NCI-H1048 (cell line): ENCODE measurements around the gene PCYT2.

Experiments
- DNase-seq: peaks from one replicate; lab custom pipeline; 2025; lab: John Stamatoyannopoulos, UW

Gene PCYT2

DNA sequence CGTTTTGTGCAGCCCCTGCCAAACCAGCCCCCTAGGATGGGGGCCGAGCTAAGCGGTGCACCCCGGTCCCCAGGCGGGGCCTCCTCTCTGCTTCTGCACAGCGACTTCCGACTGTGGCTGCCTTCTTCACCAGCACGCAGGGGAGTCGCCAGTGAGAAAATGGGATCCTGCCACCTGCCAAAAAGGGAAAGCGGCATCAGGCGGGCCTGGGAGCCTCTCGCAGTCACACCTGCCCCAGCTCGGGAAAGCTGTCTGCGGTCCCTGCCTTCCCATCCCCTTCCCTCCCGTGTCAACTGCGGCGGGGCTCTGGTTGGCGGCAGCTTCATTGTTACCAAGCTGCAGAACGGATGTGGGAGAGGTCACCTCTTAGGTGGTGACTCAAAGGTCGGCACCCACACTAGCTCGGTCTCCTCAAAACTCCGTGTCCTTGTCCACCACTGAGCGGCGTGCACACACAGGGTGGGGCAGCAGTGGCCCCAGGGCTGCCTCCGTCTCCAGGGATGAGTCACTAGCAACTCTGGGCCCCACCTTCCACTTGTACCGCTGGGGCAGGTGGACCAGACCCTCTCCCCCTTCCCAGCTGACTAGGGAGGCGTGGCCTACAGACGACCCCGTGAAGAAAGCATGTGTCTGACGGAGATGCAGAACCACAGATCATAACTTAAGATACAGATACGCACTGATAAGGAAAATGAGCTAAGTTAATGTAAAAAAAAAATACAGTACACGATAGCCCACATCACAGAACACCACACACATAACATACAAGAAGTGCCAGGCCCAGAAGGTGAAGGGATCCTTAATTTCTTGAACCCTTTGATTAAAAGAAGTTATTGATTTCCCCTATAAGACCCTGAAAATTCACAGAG is 1.5 kb upstream of the PCYT2 start:
- DNase-seq: no peak

DNA sequence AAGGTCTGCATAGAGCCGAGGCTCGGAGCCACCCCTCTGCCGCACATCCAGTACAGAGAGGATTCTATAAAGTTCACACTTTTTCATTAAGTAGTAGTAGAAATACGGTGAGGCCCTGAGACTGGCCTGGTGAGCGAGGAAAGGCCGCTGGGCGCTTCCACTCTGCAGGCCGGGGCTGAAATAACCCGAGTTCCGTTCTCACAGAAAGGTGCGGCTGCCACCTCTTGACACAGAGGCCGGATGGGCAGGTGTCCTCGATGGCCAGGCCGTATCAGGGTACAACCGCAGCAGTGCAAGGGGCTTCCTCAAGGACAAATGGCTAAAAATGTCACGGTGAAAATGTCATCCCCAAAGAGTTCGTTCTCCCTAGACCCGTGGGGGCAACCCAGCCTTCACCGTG is 770 bp upstream of the PCYT2 start:
- DNase-seq: no peak

DNA sequence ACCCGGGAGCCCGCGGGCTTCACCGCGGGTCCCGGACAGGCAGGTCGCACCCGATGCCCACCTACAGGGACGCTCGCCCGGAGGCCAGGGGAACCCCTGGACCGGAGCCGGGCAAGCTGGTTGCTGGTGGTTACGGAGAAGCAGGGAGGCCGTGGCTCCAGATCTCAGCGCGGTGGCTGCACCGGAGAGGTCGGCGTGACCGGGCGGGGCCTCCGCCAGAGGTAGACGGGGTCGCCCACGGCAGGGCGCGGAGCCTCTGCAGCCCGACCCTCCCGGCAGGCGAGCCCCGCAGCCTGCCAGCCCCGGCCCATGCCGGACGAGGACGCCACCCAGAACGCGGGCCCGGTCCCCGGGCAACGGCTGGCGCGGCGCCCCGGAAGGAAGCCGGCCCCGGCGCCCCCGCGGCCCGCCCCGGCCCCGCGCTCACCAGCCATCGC is 341 bp downstream of the PCYT2 start:
- no peak for DNase-seq

DNA sequence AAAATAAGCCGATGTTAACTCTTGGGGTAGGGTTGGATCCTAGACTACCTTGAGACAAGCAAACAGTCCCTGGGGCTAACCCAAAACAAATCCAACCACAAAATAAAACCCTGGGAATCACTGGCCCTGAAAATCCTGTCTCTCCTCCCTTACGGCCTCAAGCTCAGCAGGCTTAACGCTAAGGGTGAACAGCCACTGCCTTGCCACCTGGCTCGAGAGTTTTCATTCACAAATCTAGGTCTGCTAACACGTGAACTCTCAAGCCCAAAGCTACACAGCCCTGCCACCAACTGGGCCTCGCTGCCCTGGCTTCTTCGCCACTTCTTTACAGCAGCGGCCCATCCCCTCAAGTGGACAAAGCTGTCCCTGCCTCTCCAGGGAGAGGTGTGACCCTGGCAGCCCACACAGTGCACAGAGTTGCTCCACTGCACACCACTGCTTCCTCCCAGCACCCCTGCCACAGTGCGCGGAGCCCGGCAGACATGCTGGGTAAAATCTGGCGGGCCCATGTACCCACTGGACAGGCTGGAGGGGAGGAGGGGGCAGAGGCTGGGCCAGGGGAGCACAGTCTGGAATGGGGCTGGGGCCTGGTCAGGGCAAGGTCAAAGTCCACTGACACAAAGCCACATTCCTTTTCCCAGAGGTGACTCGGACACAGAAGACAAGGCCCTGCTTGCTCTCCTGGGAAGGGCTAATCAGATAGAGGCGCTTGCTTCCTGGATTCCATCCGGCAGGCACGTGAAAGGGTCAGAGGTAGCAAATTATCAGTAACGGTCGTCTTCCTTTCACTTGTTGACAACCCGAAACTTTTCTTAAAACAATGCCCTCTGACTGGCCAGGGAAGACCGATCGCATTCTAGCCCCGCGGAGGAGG is 996 bp downstream of the PCYT2 start:
- no peak for DNase-seq

DNA sequence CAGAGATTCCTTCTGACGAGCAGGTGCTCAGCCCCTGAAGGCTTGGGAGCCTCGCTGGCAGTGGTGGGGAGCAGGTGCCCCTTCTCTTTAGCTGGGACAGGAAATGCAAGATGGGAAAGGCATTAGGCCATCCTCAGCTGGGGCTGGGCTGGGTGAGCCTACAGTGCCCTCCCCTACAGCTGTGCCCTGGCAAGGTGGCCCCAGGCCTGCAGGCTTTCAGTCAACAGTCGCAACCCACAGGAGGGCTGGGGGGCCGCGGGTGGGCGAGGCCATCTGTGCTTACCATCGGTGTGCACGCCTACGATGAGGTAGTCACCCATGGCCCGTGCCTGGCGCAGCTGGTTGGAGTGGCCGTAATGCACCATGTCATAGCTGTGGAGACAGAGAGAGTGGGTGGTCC is 2.0 kb downstream of the PCYT2 start:
- no peak for DNase-seq

DNA sequence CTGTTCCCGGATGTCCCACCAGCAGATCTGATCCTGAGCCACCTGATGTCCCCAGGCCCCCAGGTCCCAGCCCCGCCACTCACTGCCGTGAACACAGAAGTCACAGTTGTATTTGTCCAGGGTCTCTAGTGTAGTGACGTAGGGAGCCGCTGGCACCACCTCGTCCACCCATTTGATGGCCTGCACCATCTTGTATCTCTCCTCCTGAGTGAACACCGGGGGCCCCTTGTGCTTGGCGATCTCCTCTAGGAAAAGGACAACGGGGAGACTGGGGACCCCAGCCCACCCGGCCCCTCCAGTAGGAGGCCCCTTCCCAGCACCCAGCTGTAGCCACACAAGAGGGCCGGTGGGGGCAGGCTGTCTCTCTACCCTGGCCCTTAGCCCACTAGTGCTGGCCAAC is 2.4 kb downstream of the PCYT2 start:
- DNase-seq: no peak

DNA sequence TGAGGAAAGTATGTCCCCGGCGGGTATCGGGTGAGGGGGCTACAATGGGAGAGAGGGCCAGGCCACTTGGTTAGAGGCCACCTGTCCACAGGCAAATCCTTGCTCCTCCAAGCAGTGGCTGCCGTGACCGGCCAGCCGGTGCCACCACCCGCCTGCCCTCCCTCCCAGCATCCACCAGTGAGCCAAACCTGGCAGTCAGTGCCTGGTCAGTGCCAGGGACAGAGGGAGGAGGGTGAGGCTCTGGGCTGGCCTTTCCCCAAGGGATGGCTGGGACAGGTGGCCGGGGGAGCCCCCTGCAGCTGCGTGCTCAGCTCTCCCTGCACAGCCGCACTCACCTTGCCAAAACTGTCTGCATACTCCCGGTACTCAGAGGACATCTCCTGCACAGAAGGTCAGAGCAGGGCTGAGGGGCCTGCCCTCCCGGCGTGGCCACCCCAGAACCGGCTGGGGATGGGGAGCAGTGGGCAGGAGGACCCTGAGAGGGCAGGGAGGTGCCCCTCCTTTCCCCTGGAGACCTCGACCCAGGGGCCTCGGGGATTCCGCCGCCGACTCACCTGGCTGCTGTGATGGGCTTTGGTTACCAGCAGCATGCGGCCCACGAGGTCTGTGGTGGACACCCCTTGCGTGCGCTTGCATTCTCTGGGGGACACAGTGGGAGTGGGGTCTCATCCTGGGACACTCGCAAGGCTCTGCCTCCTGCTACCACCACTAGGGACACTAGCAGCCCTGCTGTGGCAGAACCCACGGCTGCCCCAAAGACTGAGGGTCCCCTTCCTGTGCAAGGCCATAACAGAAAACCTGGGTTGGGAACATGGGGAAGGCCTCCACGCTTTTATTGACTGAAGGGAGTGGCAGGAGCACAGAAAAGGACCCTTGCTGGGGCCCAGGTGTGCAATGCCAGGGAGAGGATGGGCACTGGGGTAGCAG is 3.7 kb downstream of the PCYT2 start:
- DNase-seq: no peak

DNA sequence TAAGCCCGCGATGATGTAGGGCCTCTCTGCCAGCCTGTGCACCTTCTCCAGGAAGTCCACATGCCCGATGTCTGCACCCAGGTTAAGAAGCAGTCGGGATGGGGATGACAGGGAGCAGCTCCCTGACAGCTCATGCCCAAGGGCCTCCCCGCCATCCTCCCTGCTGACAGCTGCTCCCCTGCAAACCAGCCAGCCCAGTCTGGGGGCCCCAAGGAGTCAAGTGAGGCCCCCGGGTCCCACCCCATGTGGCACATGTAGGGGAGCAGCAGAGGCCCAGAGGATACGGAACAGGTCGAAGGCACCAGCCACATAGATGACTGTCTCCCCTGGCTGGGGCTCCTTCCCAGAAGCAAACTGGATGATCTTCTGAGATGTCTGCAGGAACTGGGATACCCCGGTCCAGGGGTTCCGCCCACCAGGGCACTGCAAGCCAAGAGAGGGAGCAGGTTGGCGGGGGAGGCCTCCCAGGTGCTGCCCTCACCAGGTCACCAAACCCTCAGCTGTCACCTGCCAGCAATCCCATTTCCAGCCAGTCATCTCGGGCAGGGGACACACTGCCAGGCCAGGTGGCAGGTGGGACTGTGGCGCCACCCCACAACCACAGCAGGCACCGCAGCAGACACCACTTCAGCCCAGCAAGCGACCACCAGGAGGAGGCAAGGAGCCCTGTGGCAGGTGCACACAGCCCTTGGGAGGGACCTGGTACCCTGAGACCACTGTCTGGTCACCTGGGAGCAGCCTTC is 4.6 kb downstream of the PCYT2 start:
- DNase-seq: no peak

DNA sequence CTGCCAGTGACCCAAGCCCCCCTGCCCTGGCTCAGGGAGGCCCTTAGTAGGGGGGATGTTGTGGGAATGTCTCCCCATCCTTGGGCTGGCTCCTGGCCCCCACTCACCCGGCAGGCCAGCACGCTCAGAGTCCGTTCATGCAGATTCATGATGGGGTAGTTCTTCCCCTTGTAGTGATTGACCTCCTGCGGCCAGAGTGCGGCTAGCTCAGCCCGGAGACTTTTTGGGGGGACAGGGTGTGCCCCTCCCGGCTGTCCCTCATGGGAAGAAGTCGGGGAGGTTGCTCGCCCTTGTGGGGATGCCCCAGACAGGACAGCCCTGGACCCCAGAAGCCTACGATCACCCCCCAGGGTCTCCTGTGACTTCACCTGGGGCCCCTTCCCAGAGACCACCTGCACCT is 5.2 kb downstream of the PCYT2 start:
- DNase-seq: no peak

DNA sequence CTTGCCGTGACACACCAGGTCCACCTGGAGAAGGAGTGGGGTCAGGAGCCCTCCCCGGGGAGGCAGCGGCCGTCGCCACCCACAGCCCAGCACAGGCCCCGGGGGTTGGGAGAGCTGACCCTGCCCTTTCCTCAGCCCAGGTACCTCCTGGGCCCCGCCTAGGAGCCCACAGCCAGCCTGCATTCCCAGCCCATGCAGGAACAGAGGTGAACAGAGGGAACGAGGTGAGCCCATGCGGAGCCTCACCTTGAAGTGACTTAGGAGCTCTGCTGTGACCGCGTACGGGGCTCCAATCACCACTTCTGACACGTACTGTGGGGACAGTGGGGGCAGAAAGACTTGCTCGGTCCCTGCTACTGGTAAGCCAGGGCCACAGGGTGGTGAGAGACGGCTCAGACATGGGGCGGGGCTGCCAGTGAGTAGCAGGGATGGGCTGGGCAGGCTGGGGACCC is 5.7 kb downstream of the PCYT2 start:
- no peak for DNase-seq

DNA sequence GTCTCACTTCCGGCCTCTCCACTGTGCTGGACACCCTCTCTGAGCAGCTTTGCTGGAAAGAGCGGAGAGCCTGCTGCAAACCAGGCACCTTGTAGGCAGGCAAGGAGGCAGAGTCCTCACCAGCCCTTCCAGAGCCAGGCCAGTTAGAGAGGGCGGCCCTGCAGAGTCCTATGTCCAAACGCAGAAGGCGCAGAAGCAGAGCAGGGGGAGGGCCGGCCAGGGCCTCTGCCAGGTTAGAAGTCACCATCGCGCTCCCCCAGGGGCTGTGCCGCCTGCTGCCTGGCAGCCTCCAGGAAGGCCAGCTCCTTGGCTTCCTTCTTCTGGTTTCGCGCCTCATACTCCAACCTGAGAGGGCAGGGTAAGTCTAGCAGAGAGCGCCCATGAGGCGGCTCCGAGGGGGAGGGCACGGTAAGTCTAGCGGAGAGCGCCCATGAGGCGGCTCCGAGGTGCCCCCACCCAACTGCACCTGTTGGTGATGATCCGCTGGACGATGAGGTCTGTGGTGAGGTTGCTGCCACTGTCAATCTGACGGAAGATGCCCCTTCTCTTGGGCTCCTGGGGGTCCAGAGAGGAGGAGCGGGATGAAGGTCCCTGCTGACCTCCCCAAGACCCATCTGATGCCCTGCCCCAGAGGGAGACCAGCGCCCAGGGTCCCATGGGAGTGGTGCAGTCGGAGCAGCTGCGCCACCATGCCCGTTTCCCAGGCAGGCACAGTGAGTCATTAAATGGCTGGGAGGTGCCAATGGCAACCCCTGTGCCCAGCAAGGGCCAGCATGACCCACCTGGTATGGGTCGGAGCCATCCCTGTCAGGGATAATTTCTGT is 6.4 kb downstream of the PCYT2 start:
- DNase-seq: no peak

DNA sequence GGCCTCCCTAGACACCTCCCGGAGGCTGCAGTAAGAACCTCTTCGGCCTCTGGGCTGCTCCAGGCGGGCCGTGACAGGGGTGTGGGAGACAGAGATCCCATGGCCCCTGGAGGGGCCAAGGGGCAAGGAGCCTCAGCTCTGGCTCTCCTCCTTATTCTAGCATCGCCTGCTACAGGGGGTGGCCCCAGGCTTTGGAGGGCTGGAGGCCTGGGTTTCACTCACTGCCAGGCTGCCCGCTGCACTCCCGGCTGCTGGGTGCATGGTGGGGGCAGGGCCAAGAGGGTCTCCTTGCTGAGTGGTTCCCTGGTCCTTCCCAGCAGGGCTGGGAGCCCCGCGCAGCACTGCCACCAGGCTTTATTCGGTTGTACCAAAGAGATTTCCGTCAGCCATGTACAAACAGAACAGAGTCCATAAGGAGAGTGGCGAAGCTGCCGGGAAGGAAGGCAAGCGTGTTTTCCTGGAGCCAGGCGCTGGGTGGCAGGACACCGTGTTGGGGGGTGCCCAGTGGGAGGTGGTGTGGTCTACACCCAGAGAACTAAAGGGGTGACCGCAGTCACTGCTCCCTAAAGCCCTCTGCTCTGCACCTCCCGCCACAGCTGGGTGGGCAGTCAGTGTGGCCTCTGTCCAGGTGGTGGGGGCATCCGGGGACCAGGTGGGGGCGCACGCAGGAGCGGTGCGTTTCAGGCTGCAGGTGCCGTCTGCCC is 7.2 kb downstream of the PCYT2 start:
- DNase-seq: no peak

DNA sequence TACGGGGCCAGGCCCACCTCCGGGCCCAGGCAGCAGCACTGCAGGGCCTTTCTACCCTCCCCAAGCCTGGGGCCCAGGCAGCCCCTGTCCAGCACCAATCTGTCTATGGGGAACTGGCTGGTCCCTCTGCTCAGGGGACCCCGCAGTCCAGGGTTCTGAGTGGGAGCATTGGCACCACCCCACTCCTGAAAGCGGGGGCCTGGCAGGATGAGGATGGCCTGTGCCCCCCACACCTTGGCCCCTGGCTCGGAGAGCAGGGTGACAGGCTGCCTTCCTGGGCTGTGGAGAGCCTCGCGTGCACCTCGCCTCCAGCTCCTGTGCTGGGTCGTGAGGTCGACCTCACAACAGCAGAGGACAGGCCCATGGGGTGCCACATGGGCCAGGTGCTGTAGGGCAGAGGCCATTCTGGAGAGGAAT is 7.8 kb downstream of the PCYT2 start:
- no peak for DNase-seq

DNA sequence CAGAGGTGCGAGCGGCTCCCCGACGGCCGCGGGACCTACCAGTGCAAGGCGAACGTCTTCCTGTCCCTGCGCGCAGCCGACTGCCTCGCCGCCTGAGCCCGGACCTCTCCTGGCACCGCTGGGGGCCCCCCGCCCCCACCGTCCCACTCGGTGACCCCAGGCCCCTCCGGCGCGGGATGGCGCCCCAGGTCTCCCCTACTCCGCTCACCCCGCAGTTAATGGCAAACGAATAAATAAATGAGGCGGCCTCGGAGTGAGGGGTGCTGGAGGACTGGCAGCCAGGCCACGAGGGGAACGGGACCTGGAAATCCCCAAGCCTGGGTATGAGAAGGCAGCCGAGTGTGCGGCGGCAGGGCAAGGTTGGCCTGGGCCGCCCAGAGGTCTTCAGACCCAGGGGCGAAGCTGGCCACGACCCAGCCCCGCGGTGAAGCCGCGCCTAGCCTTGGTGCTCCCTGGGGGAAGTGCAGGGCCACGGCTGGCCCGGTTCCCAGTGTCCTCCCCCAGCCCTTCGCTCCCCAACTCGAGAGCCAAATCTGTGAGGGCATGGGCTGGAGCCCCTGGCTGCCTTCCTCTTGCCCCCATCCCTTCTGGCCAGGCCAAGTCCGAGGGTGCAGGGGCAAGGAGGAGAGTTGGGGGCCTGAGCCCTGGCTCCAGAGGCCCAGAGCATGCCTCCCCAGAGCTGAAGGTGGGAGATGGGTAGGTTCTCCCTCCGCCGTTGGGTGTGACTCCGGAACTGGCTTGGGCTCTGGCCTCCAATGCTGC is 8.4 kb downstream of the PCYT2 start:
- DNase-seq: no peak

DNA sequence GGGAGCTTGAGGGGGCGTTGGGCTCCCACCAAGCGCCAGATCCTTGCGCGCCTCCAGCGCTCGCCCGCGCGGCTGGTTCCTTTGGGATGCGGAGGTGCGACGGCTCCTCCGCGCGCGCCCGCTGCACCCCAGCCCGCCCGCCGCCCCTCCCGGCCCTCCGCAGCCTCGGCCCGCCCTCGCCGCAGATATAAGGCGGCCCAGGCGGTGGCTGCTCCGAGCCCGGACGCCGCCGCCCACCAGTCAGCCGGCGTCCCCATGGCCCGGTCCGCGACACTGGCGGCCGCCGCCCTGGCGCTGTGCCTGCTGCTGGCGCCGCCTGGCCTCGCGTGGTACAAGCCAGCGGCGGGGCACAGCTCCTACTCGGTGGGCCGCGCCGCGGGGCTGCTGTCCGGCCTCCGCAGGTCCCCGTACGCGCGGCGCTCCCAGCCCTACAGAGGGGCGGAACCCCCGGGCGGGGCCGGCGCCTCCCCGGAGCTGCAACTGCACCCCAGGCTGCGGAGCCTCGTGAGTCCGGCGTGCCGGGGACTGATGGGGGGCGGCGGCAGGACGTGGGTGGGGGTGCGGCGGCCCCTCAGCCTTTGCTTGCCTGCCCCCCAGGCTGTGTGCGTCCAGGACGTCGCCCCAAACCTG is 9.1 kb downstream of the PCYT2 start, which contains the start of gene NPB:
Gene NPB (plus strand): TSS at position 216 of the 630 bp plus-strand sequence. CDS start 40 bp downstream, at position 256.
- DNase-seq: no peak

DNA sequence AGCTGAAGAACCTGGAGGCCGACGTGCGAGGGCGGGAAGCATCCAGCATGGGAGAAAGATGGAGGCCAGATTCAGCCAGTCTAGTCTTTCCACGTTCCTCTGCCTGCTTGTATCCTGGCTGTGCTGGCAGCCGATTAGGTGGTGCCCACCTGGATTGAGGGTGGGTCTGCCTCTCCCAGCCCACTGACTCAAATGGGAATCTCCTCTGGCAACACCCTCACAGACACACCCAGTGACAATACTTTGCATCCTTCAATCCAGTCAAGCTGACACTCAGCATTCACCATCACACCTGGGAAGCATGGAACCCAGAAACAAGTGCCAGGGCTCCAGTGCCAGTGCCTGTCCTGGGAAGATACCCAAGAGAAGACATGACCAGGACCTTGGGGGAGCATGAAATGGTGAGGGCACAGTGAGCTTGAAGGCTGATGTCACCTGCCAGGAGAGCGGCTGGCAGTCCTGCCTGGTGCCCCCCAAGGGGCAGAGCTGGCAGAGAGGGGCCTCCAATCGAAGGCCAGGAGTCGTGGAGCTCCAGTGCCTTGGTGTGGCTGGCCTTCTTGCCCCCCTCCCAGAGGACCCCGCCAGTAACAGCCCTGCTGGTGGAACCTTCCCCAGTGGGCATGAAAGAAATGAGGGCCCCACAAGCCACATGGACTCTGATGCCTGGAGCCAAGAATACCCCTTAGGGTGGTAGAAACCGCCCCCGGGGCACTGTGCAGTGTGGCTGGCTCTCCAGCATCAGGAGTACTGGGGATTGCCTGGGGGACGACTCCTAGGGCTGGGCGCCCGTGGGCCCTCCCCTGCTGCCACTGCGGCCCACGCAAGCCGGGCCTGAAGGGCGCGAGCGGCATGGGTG is 9.8 kb downstream of the PCYT2 start:
- DNase-seq: no peak

DNA sequence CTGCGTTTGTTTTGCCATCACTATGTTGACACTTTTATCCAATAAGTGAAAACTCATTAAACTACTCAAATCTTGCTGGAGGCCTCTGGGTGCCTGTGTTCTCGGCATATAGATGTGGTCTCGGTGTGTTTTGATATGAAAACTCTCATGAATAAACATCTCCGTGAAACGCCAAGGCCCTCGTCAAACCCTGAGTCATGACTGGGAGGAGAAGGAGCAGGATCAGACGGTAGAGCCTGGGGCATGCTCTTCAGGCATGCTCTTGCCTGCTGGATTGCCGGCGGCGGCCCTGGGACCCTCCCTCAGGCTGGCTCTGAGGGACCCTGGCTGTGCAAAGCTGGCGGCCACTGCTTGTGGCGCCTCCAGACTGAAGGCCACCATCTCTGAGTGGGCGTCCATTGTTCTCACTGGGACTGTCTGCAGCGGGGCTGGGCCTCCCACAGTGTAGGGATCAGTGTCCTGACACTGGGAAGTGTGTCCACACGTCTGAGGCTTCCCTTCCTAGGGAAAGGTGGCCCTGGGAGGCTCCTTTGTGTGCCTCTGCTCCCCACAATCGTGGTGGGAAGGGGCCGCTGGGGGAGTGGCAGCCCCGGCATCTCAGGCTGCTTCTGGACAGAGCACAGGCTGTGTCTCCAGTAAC is 10.9 kb downstream of the PCYT2 start:
- no peak for DNase-seq
